Esophagus muscularis mucosa (tissue), 4 donors: Measurements from ENCODE around the gene TRAPPC5.

ENCODE experiments used
- CTCF ChIP-seq, 3 experiments: fragments of 200-600 bp in 2 of 3; fragments of 450-650 bp in 1 of 3; sonication (generic) in 2 of 3; IDR thresholded peaks; one replicate each; pipeline ENCODE4 v1.5.1; 2017 to 2019; ENCODE audit warnings: antibody characterized with exemption in 3 of 3, mild to moderate bottlenecking in 2 of 3, moderate library complexity in 1 of 3
- EP300 ChIP-seq: sonication (generic); formaldehyde crosslinking; IDR thresholded peaks from one replicate; pipeline ENCODE4 v1.6.1; 2017; ENCODE audit warnings: antibody characterized with exemption
- POLR2A ChIP-seq: fragments of 450-650 bp; IDR thresholded peaks from one replicate; pipeline ENCODE4 v1.6.1; 2017; ENCODE audit warnings: antibody characterized with exemption, moderate library complexity, mild to moderate bottlenecking, low read depth
- POLR2AphosphoS5 ChIP-seq, 2 donors: sonication (generic); formaldehyde crosslinking; IDR thresholded peaks; one replicate each; pipeline ENCODE4 v1.6.1; 2017; ENCODE audit warnings: antibody characterized with exemption in 2 of 2

GRCh38 chr19:7680606-7681339 is at the start of gene TRAPPC5:
- TF ChIP-seq CTCF (IDR thresholded peaks at IDR 0.05) (peak; percentile 99 to 100 (median 99)), EP300 (no peak), POLR2A (no peak), POLR2AphosphoS5 (IDR thresholded peaks at IDR 0.05) (peak; percentile 75 to 84)
